Measurements from ENCODE around the gene EIF4E.

EIF4E gene

GRCh38 chr4:98905839-98906238 lies 23.1 kb downstream of the EIF4E start:
- peaks cover 100% of the 10 kb centered on the region for H3K79me2 ChIP-seq (ENCODE audit: control insufficient read depth, low read length)
- H4K20me1 ChIP-seq (ENCODE audit: control insufficient read depth, insufficient read depth, low read depth, low read length) = peaks cover 29% of the 10 kb centered on the region; the same call in 1 of the 2 replicates
- H3K27ac ChIP-seq (ENCODE audit: low read depth, low read length) = no peak overlapping the region
- peaks cover 25% of the 10 kb centered on the region for H3K4me1 ChIP-seq (ENCODE audit: control insufficient read depth, low read length)
- no peaks in the 10 kb centered on the region for H3K9me2 ChIP-seq (replicated peaks; ENCODE audit: control insufficient read depth, low read length)
- no peak for TF ChIP-seq EZH2phosphoT487 (IDR thresholded peaks at IDR 0.05; ENCODE audit: borderline replicate concordance, low read length)
- H3F3A ChIP-seq (ENCODE audit: control insufficient read depth, insufficient read depth) = no peaks in the 10 kb centered on the region
- H3K4me2 ChIP-seq (ENCODE audit: low read length) = no peak overlapping the region
- H3K9me3 ChIP-seq (ENCODE audit: control insufficient read depth, insufficient read depth, low read length) = no peaks in the 10 kb centered on the region
- H3K27me3 ChIP-seq (ENCODE audit: control insufficient read depth, low read length) = no peaks in the 10 kb centered on the region
- H3K4me3 ChIP-seq (ENCODE audit: low read length) = no peak overlapping the region
- peaks cover 74% of the 10 kb centered on the region for H3K36me3 ChIP-seq (ENCODE audit: control insufficient read depth, low read length)

DNA sequence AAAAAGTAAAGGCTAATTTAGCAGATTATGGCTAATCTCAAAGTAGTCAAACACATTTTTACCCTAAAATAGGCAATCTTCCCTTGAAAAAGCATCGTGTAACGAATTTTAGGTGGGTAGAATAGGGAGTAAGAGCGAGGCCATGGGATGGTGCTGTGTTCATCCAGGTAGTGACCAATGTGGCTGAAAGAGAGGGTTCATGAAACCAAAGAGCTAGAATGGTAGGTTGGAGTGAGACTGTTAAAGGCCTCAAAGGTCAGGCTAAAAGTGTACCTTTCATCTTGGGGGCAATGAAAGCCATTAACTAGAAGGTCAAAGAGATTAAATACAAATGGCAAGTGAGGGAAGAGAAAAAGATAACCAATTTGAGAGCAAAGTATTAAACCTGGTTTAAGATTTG lies 23.6 kb downstream of the EIF4E start:
- H3K27ac ChIP-seq (ENCODE audit: low read depth, low read length) = no peak overlapping the region
- peaks cover 79% of the 10 kb centered on the region for H3K36me3 ChIP-seq (ENCODE audit: control insufficient read depth, low read length)
- no peak for TF ChIP-seq CTCF (IDR thresholded peaks at IDR 0.05; ENCODE audit: low read depth, low read length, poor library complexity, severe bottlenecking)

DNA sequence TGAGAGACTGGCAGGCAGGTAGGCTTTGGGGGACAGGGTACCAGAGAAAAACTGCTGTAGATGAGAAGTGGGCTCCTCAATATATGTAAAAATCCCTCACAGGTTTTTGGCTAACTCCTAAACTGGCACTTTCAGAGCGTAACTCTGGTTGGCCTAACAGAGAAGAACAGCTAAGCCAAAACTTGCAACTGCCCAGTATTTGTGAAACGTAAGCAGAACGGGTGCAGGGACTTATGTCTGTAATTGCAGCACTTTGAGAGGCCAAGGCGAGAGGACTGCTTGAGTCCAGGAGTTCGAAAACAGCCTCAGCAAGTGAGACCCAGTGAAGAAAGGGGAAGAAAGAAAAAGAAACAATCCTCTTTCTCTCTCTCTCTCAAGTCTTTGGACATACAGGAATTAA lies 25.0 kb downstream of the EIF4E start:
- Histone ChIP-seq H3K27ac (ENCODE audit: low read depth, low read length) (no peak overlapping the region), H3K9me2 (replicated peaks; ENCODE audit: control insufficient read depth, low read length) (no peaks in the 10 kb centered on the region), H3K79me2 (ENCODE audit: control insufficient read depth, low read length) (peaks cover 100% of the 10 kb centered on the region), H3F3A (ENCODE audit: control insufficient read depth, insufficient read depth) (0 out of 2 replicates have a peak, but pooled peaks cover 2% of the 10 kb centered on the region), H3K36me3 (ENCODE audit: control insufficient read depth, low read length) (peaks cover 85% of the 10 kb centered on the region), H3K27me3 (ENCODE audit: control insufficient read depth, low read length) (no peaks in the 10 kb centered on the region), H3K9me3 (ENCODE audit: control insufficient read depth, insufficient read depth, low read length) (no peaks in the 10 kb centered on the region), H3K4me2 (ENCODE audit: low read length) (no peak overlapping the region), H3K4me3 (ENCODE audit: low read length) (no peak overlapping the region), H4K20me1 (ENCODE audit: control insufficient read depth, insufficient read depth, low read depth, low read length) (peaks cover 23% of the 10 kb centered on the region; the same call in 1 of the 2 replicates), H3K4me1 (ENCODE audit: control insufficient read depth, low read length) (peaks cover 6% of the 10 kb centered on the region)
- TF ChIP-seq EZH2phosphoT487 (IDR thresholded peaks at IDR 0.05; ENCODE audit: borderline replicate concordance, low read length) = no peak
- no peak for TF ChIP-seq CTCF (IDR thresholded peaks at IDR 0.05; ENCODE audit: low read depth, low read length, poor library complexity, severe bottlenecking)

More for the DNA sequence above, 23.6 kb downstream of the EIF4E start:
- no peaks in the 10 kb centered on the region for H3K9me3 ChIP-seq (ENCODE audit: control insufficient read depth, insufficient read depth, low read length)
- no peaks in the 10 kb centered on the region for H3K9me2 ChIP-seq (replicated peaks; ENCODE audit: control insufficient read depth, low read length)
- peaks cover 19% of the 10 kb centered on the region for H3K4me1 ChIP-seq (ENCODE audit: control insufficient read depth, low read length)
- no peak overlapping the region for H3K4me2 ChIP-seq (ENCODE audit: low read length)
- no peaks in the 10 kb centered on the region for H3F3A ChIP-seq (ENCODE audit: control insufficient read depth, insufficient read depth)
- no peak overlapping the region for H3K4me3 ChIP-seq (ENCODE audit: low read length)
- peaks cover 29% of the 10 kb centered on the region; the same call in 1 of the 2 replicates for H4K20me1 ChIP-seq (ENCODE audit: control insufficient read depth, insufficient read depth, low read depth, low read length)
- peaks cover 100% of the 10 kb centered on the region for H3K79me2 ChIP-seq (ENCODE audit: control insufficient read depth, low read length)
- H3K27me3 ChIP-seq (ENCODE audit: control insufficient read depth, low read length) = no peaks in the 10 kb centered on the region

- Histone ChIP-seq H3F3A (ENCODE audit: control insufficient read depth, insufficient read depth) (0 out of 2 replicates have a peak, but pooled peaks cover 2% of the 10 kb centered on the region), H3K4me1 (ENCODE audit: control insufficient read depth, low read length) (peaks cover 5% of the 10 kb centered on the region; the same call in 1 of the 2 replicates), H3K9me2 (replicated peaks; ENCODE audit: control insufficient read depth, low read length) (no peaks in the 10 kb centered on the region), H3K27ac (ENCODE audit: low read depth, low read length) (no peak overlapping the region), H3K79me2 (ENCODE audit: control insufficient read depth, low read length) (peaks cover 100% of the 10 kb centered on the region), H3K4me3 (ENCODE audit: low read length) (no peak overlapping the region), H3K27me3 (ENCODE audit: control insufficient read depth, low read length) (no peaks in the 10 kb centered on the region), H4K20me1 (ENCODE audit: control insufficient read depth, insufficient read depth, low read depth, low read length) (peaks cover 19% of the 10 kb centered on the region; the same call in 1 of the 2 replicates), H3K36me3 (ENCODE audit: control insufficient read depth, low read length) (peaks cover 84% of the 10 kb centered on the region), H3K9me3 (ENCODE audit: control insufficient read depth, insufficient read depth, low read length) (no peaks in the 10 kb centered on the region), H3K4me2 (ENCODE audit: low read length) (no peak overlapping the region)
- TF ChIP-seq EZH2phosphoT487 (IDR thresholded peaks at IDR 0.05; ENCODE audit: borderline replicate concordance, low read length) (no peak), CTCF (IDR thresholded peaks at IDR 0.05; ENCODE audit: low read depth, low read length, poor library complexity, severe bottlenecking) (no peak)
These were observed 25.4 kb downstream of the EIF4E start for GRCh38 chr4:98903561-98903960.
